ENCODE results near the gene PDGFRB. TPM values are rescaled to one million over a fixed set of nuclear protein-coding genes. Genes with fewer than 3 reads are reported as not detected.

Gene PDGFRB
- total RNA-seq, 1 experiment from 2014 or later: 3.2 TPM

GRCh38 chr5:150119421-150120061 lies 36.1 kb downstream of the PDGFRB start:
- Histone ChIP-seq H3K4me3 (ENCODE audit: insufficient read depth, low read depth, low read length) (no peak overlapping the region), H3K36me3 (replicated peaks; ENCODE audit: control insufficient read depth, insufficient read depth, low read length) (no peaks in the 10 kb centered on the region; the same call in 1 of the 2 replicates), H3K27me3 (ENCODE audit: control insufficient read depth, insufficient read depth, low read length) (no peaks in the 10 kb centered on the region)
- DNase-seq: peak; percentile 16

DNA sequence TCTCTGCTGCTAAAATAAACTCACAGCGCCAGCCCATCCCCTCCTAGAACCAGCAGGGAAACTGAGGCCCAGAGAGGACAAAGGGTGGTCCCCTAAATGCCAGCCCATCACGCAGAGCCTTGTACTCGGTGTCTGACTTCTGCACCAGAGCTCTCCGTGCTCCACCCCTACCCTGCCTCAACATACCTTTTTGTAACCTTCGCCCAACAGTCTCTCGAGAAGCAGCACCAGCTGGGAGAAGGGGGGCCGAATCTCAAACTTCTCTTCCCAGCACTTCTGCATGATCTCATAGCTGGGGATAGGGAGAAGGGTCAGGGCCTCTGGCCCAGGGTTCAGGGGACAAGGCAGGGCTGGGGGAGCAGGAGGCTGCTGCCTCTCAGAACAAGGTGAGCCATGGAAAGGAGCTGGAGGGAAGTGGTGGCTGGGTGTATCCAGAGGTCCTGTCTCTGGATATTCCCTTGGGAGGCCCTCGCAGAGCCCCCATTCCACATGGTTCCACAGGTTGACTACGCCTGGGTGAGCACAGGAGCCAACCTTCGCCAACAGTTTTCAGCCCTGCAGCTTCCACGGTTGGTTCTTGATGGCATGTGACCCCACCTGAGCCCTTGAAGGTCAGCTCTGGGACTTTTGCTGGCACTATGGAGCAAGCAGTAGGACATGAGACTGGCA lies 37.0 kb downstream of the PDGFRB start:
- no peak overlapping the region for H3K4me3 ChIP-seq (ENCODE audit: insufficient read depth, low read depth, low read length)
- H3K36me3 ChIP-seq (replicated peaks; ENCODE audit: control insufficient read depth, insufficient read depth, low read length): no peaks in the 10 kb centered on the region; the same call in 1 of the 2 replicates
- no peaks in the 10 kb centered on the region for H3K27me3 ChIP-seq (ENCODE audit: control insufficient read depth, insufficient read depth, low read length)
- peak; percentile 22 for DNase-seq

- no peaks in the 10 kb centered on the region; the same call in 1 of the 2 replicates for H3K36me3 ChIP-seq (replicated peaks; ENCODE audit: control insufficient read depth, insufficient read depth, low read length)
- no peaks in the 10 kb centered on the region for H3K27me3 ChIP-seq (ENCODE audit: control insufficient read depth, insufficient read depth, low read length)
- peak; percentile 18 for DNase-seq
- no peak overlapping the region for H3K4me3 ChIP-seq (ENCODE audit: insufficient read depth, low read depth, low read length)
Observed at GRCh38 chr5:150117945-150118560, 37.6 kb downstream of the PDGFRB start.

- Histone ChIP-seq H3K36me3 (replicated peaks; ENCODE audit: control insufficient read depth, insufficient read depth, low read length) (no peaks in the 10 kb centered on the region; the same call in 1 of the 2 replicates), H3K4me3 (ENCODE audit: insufficient read depth, low read depth, low read length) (no peak overlapping the region), H3K27me3 (ENCODE audit: control insufficient read depth, insufficient read depth, low read length) (no peaks in the 10 kb centered on the region)
- DNase-seq: peak; percentile 35
Observed at GRCh38 chr5:150116667-150117400, 38.8 kb downstream of the PDGFRB start.

DNA sequence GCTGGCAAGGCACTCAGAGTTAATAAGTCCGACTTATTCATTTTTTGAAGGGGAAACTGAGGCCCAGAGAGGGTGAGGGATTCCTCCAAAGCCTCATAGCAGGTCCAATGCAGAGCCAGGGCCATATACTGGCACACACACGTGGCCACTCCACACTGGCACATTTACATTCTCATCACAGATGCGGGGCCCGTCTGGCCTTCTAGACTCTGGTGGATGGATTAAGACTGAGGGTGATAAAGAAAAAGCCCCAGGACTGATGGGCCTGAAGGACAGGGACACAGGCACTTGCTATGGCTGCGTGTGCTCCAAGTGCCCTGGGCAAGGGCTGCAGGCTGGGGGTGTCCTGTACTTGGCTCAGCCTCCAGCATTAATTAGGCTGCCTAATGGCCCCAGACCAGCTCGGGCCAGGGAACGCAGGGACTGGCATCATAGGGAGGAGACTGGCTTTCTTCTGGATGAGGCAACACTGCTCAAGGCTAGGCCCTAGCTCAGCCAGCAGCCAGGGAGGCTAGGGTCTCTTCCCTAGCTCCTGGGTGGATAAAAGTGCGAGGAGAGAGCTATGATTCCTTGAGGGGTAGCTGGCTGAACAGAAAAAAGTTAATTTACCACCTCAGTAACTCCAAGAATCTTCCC lies 40.8 kb downstream of the PDGFRB start:
- Histone ChIP-seq H3K4me3 (ENCODE audit: insufficient read depth, low read depth, low read length) (no peak overlapping the region), H3K36me3 (replicated peaks; ENCODE audit: control insufficient read depth, insufficient read depth, low read length) (no peaks in the 10 kb centered on the region; the same call in 1 of the 2 replicates), H3K27me3 (ENCODE audit: control insufficient read depth, insufficient read depth, low read length) (no peaks in the 10 kb centered on the region)
- DNase-seq: peak; percentile 21

GRCh38 chr5:150114102-150114641 lies 41.5 kb downstream of the PDGFRB start:
- H3K36me3 ChIP-seq (replicated peaks; ENCODE audit: control insufficient read depth, insufficient read depth, low read length): no peaks in the 10 kb centered on the region; the same call in 1 of the 2 replicates
- peak; percentile 78 for DNase-seq
- no peak overlapping the region for H3K4me3 ChIP-seq (ENCODE audit: insufficient read depth, low read depth, low read length)
- H3K27me3 ChIP-seq (ENCODE audit: control insufficient read depth, insufficient read depth, low read length): no peaks in the 10 kb centered on the region

- H3K36me3 ChIP-seq (replicated peaks; ENCODE audit: control insufficient read depth, insufficient read depth, low read length): no peaks in the 10 kb centered on the region; the same call in 1 of the 2 replicates
- peak; percentile 77 for DNase-seq
- H3K27me3 ChIP-seq (ENCODE audit: control insufficient read depth, insufficient read depth, low read length): no peaks in the 10 kb centered on the region
- H3K4me3 ChIP-seq (ENCODE audit: insufficient read depth, low read depth, low read length): no peak overlapping the region
Observed at GRCh38 chr5:150113047-150113744, 42.4 kb downstream of the PDGFRB start.

GRCh38 chr5:150112201-150113046 lies 43.2 kb downstream of the PDGFRB start:
- no peak overlapping the region for H3K4me3 ChIP-seq (ENCODE audit: insufficient read depth, low read depth, low read length)
- DNase-seq: peak; percentile 58
- no peaks in the 10 kb centered on the region for H3K27me3 ChIP-seq (ENCODE audit: control insufficient read depth, insufficient read depth, low read length)
- no peaks in the 10 kb centered on the region for H3K36me3 ChIP-seq (replicated peaks; ENCODE audit: control insufficient read depth, insufficient read depth, low read length)

DNA sequence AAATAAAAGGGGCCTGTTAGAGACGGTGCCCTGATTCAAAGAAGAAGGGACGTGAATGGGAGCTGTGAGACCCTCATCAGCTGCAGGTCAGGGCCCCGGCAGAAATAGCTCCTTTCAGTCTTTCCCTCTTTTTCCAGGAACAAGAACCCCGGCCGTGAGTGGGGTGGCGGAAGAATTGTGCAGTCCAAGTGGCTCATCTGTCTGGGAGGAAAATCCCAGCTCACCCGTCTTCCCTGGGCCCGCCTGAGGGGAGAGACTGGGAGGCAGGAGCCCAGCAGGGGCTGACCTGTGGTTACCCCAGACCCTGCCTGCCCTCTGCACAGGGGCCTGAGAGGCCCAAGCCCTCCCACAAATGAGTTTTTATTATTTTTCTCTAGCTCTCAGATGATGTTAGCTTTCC lies 44.5 kb downstream of the PDGFRB start:
- Histone ChIP-seq H3K27me3 (ENCODE audit: control insufficient read depth, insufficient read depth, low read length) (no peaks in the 10 kb centered on the region), H3K36me3 (replicated peaks; ENCODE audit: control insufficient read depth, insufficient read depth, low read length) (no peaks in the 10 kb centered on the region), H3K4me3 (ENCODE audit: insufficient read depth, low read depth, low read length) (no peak overlapping the region)
- peak; percentile 51 for DNase-seq

DNA sequence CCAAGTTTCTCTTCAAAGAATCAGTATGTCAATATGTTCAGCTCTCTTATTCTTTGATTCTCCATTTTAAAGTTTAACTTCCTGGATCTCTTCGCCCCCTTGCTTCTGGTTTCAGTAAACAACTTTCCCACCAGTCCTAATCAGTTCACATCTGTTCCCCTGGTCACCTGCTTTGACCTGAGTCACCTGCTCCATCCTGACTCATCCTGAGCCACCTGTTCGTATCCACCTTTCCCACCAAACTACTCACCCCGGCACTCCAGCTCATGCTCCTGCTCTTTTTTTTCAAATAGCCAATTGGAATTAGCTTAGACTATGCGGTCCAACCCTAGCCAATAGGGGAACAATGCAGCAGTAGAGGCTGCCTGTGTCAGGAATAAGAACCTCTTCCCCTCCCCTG lies 45.7 kb downstream of the PDGFRB start:
- Histone ChIP-seq H3K4me3 (ENCODE audit: insufficient read depth, low read depth, low read length) (no peak overlapping the region), H3K27me3 (ENCODE audit: control insufficient read depth, insufficient read depth, low read length) (no peaks in the 10 kb centered on the region), H3K36me3 (replicated peaks; ENCODE audit: control insufficient read depth, insufficient read depth, low read length) (no peaks in the 10 kb centered on the region)
- peak; percentile 39 for DNase-seq

GRCh38 chr5:150108711-150109514 lies 46.7 kb downstream of the PDGFRB start:
- Histone ChIP-seq H3K4me3 (ENCODE audit: insufficient read depth, low read depth, low read length) (no peak overlapping the region), H3K27me3 (ENCODE audit: control insufficient read depth, insufficient read depth, low read length) (no peaks in the 10 kb centered on the region), H3K36me3 (replicated peaks; ENCODE audit: control insufficient read depth, insufficient read depth, low read length) (no peaks in the 10 kb centered on the region)
- DNase-seq: peak; percentile 48

DNA sequence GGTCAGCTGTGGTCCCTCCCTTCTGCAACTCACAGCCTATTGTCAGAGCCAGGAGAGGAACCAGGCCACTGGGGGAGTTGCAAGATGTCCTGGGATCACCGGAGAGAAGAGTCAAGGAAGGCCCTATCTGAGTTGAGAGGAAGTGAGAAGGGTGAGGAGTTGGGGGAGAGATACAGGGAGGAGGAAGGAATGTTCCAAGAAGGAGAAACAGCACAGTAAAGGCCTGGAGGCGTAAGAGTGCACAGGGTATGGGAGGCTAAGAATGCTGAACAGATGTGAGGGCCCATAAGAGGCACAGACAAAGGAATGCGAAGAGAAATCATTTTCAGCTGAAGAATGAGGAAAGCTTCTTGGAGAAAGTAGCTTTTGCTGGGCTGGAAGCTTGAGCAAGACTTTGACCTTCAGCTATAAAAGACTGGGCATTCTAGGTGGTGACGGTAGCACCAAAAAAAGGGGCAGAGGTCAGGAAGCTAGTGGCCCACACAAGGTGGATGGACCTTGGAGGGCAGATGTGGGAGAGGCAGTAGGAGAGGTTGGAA lies 47.7 kb downstream of the PDGFRB start:
- no peak overlapping the region for H3K4me3 ChIP-seq (ENCODE audit: insufficient read depth, low read depth, low read length)
- DNase-seq: peak; percentile 20
- no peaks in the 10 kb centered on the region for H3K27me3 ChIP-seq (ENCODE audit: control insufficient read depth, insufficient read depth, low read length)

More for the DNA sequence above, 47.7 kb downstream of the PDGFRB start:
- H3K36me3 ChIP-seq (replicated peaks; ENCODE audit: control insufficient read depth, insufficient read depth, low read length): no peaks in the 10 kb centered on the region

Data from H7 (cell line).